Renal cortex interstitium (tissue), 11 donors: ENCODE data around the gene CCZ1B. TPM values are rescaled to one million over a fixed set of nuclear protein-coding genes. Genes with fewer than 3 reads are reported as not detected.
"Not testable (repeated sequence)": the region's sequence is repeated elsewhere in the genome, so short reads cannot be mapped to it uniquely, and the experiment has no call there.

Experiments
- DNase-seq, 11 donors: peaks; one replicate each; pipeline ENCODE4 v3.0.0-alpha.2; 2013; ENCODE audit warnings: low read depth in 9 of 11, low spot score in 4 of 11; ENCODE audit errors: extremely low read depth in 1 of 11
- polyA plus RNA-seq, 3 donors: library from polyadenylated mRNA; unstranded; fragments of 120-200 nt; gene quantifications; one replicate each; pipeline ENCODE4 v1.2.1, GENCODE V29; 2013; ENCODE audit not compliant: insufficient read length in 3 of 3

CCZ1B gene
- polyA plus RNA-seq, 3 donors = 57.2 to 85.2 (median 61.0) TPM

- DNase-seq = not testable (repeated sequence)
These were observed 17.0 kb upstream of the CCZ1B start for GRCh38 chr7:6843092-6843491.

GRCh38 chr7:6842278-6842921, 16.3 kb upstream of the CCZ1B start:
- DNase-seq = not testable (repeated sequence)

GRCh38 chr7:6837081-6837480, 11.0 kb upstream of the CCZ1B start:
- DNase-seq = not testable (repeated sequence)

GRCh38 chr7:6835521-6835920, 9.4 kb upstream of the CCZ1B start:
- DNase-seq = not testable (repeated sequence)

GRCh38 chr7:6833636-6834035, 7.6 kb upstream of the CCZ1B start:
- no peak for DNase-seq

GRCh38 chr7:6831018-6831725, 5.1 kb upstream of the CCZ1B start:
- no peak for DNase-seq

- not testable (repeated sequence) for DNase-seq
These were observed 4.0 kb upstream of the CCZ1B start for GRCh38 chr7:6830026-6830425.

- not testable (repeated sequence) for DNase-seq
These were observed 3.5 kb upstream of the CCZ1B start for GRCh38 chr7:6829616-6830015.

- not testable (repeated sequence) for DNase-seq
These were observed 1.1 kb upstream of the CCZ1B start for GRCh38 chr7:6827180-6827579.

GRCh38 chr7:6825236-6826125, 594 bp downstream of the CCZ1B start:
- not testable (repeated sequence) for DNase-seq

- not testable (repeated sequence) for DNase-seq
These were observed 4.5 kb downstream of the CCZ1B start for GRCh38 chr7:6821622-6822021.

GRCh38 chr7:6815470-6815869, 10.6 kb downstream of the CCZ1B start:
- DNase-seq = peak in 2 of 11 donors; percentile 1 to 5

GRCh38 chr7:6813011-6813410, 13.1 kb downstream of the CCZ1B start:
- DNase-seq = not testable (repeated sequence)

GRCh38 chr7:6807959-6808358, 18.1 kb downstream of the CCZ1B start:
- not testable (repeated sequence) for DNase-seq

- not testable (repeated sequence) for DNase-seq
These were observed 18.6 kb downstream of the CCZ1B start for GRCh38 chr7:6807393-6807918.

GRCh38 chr7:6800331-6800730, 25.7 kb downstream of the CCZ1B start:
- not testable (repeated sequence) for DNase-seq

- DNase-seq = not testable (repeated sequence)
These were observed 26.2 kb downstream of the CCZ1B start for GRCh38 chr7:6799887-6800286.

- DNase-seq = not testable (repeated sequence)
These were observed 28.0 kb downstream of the CCZ1B start for GRCh38 chr7:6798047-6798446.

GRCh38 chr7:6797218-6797617, 28.9 kb downstream of the CCZ1B start:
- not testable (repeated sequence) for DNase-seq
